Mucosa of rectum (tissue), 2 donors: ENCODE data around the gene RAD51B.
"Not testable (repeated sequence)": the region's sequence is repeated elsewhere in the genome, so short reads cannot be mapped to it uniquely, and the experiment has no call there.

Experiments used
- H3K27ac ChIP-seq, 2 donors: one replicate each; pipeline ENCODE4 v1.7.0; 2013; ENCODE audit warnings: inconsistent platforms in 2 of 2, low read depth in 2 of 2, low read length in 2 of 2
- H3K27me3 ChIP-seq, 2 donors: one replicate each; pipeline ENCODE4 v1.7.0; 2013; ENCODE audit warnings: low read length in 2 of 2; ENCODE audit not compliant: control insufficient read depth in 2 of 2, insufficient read depth in 2 of 2
- H3K36me3 ChIP-seq, 2 donors: one replicate each; pipeline ENCODE4 v1.7.0; 2013; ENCODE audit warnings: low read length in 2 of 2; ENCODE audit not compliant: control insufficient read depth in 2 of 2, insufficient read depth in 2 of 2
- H3K4me1 ChIP-seq, 2 donors: one replicate each; pipeline ENCODE4 v1.7.0; 2013; ENCODE audit warnings: low read length in 2 of 2, mild to moderate bottlenecking in 1 of 2; ENCODE audit not compliant: control insufficient read depth in 2 of 2, insufficient read depth in 2 of 2
- H3K4me3 ChIP-seq, 2 donors: one replicate each; pipeline ENCODE4 v1.7.0; 2013; ENCODE audit warnings: low read length in 2 of 2
- H3K9ac ChIP-seq, 2 donors: one replicate each; pipeline ENCODE4 v1.7.0; 2013; ENCODE audit warnings: low read length in 2 of 2, low read depth in 1 of 2, mild to moderate bottlenecking in 1 of 2
- H3K9me3 ChIP-seq, 2 donors: one replicate each; pipeline ENCODE4 v1.7.0; 2013; ENCODE audit warnings: low read length in 2 of 2; ENCODE audit not compliant: control insufficient read depth in 2 of 2
- donor health status: healthy.
- donor health status: Normal muscosa, but diverticular disease.

RAD51B gene

DNA sequence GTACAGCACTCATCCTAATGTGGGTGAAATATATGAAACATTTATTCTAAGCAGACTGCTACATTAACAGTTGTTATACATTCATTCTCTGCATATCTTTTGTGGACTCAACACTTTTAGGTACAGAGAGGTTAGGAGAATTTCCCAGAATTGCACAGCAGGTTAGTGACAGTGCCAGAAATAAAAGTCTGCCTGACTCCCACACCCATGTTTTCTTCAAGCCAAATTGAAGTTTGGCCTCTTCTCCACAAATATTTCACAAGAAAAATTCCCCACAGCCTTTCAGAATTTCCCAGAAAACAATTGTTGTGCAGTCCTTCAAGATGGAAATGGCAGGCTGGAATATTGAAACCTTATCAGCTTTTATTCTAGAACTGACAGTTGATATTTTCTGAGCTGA is 464.8 kb downstream of the RAD51B start:
- Histone ChIP-seq H3K4me1 (peaks cover 0 to 7% of the 10 kb centered on the region in 2 donors), H3K36me3 (no peaks in the 10 kb centered on the region), H3K9ac (no peak overlapping the region), H3K27me3 (no peaks in the 10 kb centered on the region), H3K4me3 (no peak overlapping the region), H3K27ac (peak overlapping the region; percentile 20 to 56), H3K9me3 (no peaks in the 10 kb centered on the region)

DNA sequence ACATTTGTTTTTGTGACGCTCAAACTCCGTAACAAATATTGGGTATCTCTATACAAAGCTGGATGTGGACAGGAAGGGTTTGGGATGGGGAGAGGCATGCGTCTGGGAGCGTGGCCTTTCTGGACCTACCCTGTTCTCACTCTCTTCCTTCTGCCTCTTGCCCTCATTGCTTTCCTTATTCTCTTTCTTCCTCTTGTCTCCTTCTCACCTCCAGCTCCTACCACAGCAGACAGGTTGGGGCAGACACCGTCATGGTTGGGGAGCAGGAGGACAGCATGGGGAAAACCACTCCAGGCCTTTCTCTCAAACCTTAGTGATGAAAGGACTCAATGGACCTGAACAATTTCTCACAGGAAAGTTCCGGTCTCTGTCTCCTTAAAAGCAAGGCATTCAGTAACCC is 465.3 kb downstream of the RAD51B start:
- Histone ChIP-seq H3K9me3 (no peaks in the 10 kb centered on the region), H3K27me3 (no peaks in the 10 kb centered on the region), H3K4me1 (peaks cover 0 to 9% of the 10 kb centered on the region in 2 donors), H3K4me3 (no peak overlapping the region), H3K9ac (no peak overlapping the region), H3K36me3 (no peaks in the 10 kb centered on the region), H3K27ac (peak overlapping the region; percentile 16 to 19)

DNA sequence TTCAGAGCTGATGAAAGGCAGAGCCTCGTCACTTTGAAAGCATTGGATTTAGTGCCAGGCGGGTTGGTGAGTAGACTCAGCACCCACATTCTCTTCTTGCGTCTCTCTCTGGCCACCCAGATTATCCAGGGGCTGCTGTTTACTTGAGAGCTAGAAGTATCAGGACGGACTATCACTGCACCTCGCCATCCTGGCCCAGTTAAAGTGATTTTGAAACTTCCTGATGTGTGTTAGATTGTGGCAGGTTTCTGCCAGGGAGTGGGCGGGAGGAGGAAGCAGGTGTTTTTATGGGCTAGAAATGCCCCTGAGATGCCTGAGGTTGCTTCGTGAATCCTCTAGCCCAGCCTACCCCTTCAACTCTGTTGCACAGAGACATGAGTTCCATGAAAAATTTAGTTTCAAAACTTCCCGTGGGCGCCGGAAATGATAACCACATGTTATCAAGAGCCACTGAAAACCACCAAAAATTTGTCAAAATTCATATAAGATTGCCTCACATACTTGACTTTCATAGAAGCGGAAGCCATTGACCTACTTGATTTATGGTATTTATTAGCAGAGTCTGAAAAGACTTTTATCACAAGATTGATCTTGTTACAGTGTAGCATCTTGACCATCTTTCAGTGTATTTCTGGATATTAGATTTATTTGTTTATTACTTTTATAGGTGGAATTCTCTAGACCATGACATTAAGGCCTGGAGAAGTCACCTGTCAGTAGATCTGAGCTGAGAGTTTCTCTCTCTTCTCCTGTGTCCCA is 466.0 kb downstream of the RAD51B start:
- H3K9ac ChIP-seq: peak overlapping the region in 1 of 2 donors; percentile 31
- H3K27ac ChIP-seq: peak overlapping the region; percentile 16 to 19
- no peaks in the 10 kb centered on the region for H3K27me3 ChIP-seq
- H3K9me3 ChIP-seq: no peaks in the 10 kb centered on the region
- no peaks in the 10 kb centered on the region for H3K36me3 ChIP-seq
- H3K4me1 ChIP-seq: peaks cover 0 to 12% of the 10 kb centered on the region in 2 donors
- H3K4me3 ChIP-seq: no peak overlapping the region

DNA sequence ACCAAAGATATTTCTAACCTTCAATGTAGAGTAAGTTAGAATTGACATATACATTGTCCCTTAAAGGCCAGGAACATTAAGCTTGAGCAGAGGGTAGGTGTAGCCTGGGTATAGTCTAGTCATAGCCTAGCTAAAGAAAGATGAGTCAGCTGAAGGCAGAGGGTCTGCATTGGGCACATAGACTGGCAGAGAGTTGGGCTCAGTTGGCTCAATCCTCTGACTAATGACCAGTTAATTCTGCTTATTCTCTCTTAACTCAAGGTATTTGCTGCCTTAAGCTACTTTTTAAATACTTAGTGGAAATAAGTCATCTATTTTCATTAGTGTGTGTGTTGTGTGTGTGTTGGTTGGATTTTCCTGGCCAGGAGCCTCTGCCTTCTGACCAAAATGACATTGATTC is 467.1 kb downstream of the RAD51B start:
- H3K27ac ChIP-seq: no peak overlapping the region
- H3K36me3 ChIP-seq: no peaks in the 10 kb centered on the region
- H3K9me3 ChIP-seq: no peaks in the 10 kb centered on the region
- H3K4me1 ChIP-seq: peaks cover 3 to 15% of the 10 kb centered on the region in 2 donors
- no peaks in the 10 kb centered on the region for H3K27me3 ChIP-seq
- H3K4me3 ChIP-seq: no peak overlapping the region
- H3K9ac ChIP-seq: no peak overlapping the region

DNA sequence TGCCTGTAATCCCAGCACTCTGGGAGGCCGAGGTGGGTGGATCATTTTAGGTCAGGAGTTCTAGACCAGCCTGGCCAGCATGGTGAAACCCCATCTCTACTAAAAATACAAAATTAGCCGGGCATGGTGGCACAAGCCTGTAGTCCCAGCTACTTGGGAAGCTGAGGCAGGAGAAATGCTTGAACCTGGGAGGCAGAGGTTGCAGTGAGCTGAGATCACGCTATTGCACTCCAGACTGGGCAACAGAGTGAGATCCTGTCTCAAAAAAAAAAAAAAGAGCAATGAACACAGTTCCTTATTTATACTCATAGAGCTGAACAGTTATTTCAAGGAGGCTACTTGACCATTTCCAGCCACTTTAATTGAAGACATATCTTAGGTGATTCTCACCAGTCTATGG is 469.9 kb downstream of the RAD51B start:
- H3K4me3 ChIP-seq, H3K9me3 ChIP-seq, H3K27me3 ChIP-seq, H3K36me3 ChIP-seq, H3K27ac ChIP-seq, H3K9ac ChIP-seq: not testable (repeated sequence)
- peaks cover 17 to 41% of the 10 kb centered on the region in 2 donors for H3K4me1 ChIP-seq

DNA sequence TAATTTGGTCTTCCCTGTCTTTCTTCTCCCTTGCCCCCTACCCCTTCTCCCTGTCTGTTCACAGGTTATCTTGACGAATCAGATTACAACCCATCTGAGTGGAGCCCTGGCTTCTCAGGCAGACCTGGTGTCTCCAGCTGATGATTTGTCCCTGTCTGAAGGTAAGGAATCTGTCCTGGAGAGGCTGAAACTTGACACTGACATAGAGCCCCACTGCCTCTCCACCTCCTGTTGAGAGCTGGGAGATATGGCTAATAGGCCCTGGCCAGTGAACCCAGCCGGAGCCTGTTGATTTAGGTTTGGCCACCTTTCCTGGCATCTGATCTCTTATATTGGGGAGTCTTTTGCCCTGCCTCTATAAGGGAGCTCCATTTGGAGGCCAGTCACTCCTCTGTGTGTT is 472.2 kb downstream of the RAD51B start:
- no peaks in the 10 kb centered on the region for H3K27me3 ChIP-seq

DNA sequence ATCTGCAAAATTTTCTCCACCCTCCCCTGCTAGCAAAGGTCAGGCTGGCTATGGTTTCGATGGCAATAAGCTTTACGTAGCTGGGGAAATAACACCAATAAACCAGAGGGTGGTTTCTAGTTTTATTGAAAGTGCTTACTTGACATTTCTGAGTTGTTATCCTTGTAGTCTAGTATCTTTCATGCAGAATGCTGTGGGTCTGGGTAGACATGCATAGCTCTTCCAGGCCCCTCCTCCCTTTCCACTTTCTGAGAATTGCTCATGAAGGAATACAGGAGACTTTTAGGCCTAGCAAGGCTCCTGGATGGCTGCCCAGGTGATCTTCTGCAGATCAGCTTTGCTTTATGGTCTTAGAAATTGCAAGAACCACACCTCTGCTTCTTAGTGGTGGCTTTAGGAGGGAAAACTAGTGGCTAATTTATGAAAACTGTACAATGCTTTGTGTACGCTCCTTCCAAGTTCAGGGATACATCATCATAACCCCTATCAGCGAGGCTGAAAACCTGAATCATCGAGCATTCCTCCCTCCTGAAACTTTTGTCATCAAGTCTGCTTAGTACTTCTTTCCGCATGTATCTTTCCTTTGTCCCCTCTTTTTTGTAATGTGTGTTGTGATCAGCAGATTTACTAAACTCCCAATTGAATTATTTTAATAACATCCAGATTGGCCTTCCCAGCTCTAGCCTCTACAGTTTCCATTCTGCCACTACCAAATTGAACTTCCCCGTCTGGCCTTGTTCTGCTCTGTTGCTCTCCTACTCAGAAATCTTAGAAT is 473.0 kb downstream of the RAD51B start:
- H3K27me3 ChIP-seq: no peaks in the 10 kb centered on the region
- no peaks in the 10 kb centered on the region for H3K9me3 ChIP-seq
- H3K27ac ChIP-seq: peak overlapping the region; percentile 80 to 85
- H3K9ac ChIP-seq: no peak overlapping the region
- H3K4me1 ChIP-seq: peaks cover 25 to 48% of the 10 kb centered on the region in 2 donors
- no peaks in the 10 kb centered on the region for H3K36me3 ChIP-seq
- H3K4me3 ChIP-seq: no peak overlapping the region

More for the DNA sequence above, 472.2 kb downstream of the RAD51B start:
- no peak overlapping the region for H3K9ac ChIP-seq
- peak overlapping the region; percentile 80 to 85 for H3K27ac ChIP-seq
- no peaks in the 10 kb centered on the region for H3K36me3 ChIP-seq
- H3K9me3 ChIP-seq: no peaks in the 10 kb centered on the region
- H3K4me3 ChIP-seq: no peak overlapping the region
- H3K4me1 ChIP-seq: peaks cover 23 to 48% of the 10 kb centered on the region in 2 donors

DNA sequence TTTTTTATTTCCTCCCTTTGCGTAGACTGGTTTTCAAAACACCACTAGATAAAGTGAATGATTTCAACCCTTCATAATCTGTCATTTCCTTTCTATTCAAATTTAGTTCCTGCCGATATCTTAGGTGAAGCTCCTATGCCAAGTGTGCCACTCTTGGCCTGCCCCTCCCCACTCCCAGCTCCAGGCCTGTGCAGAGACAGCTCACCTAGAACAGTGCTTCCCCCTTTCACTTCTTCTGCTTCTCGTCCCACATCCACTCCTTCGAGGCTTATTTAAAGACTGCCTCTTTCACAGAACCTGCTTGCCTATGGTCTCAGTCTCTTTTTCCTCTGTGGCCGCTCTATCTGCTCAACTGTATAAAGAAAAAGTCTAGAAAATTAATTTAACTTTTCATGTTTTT is 473.8 kb downstream of the RAD51B start:
- Histone ChIP-seq H3K4me3 (no peak overlapping the region), H3K9ac (peak overlapping the region in 1 of 2 donors; percentile 19), H3K36me3 (no peaks in the 10 kb centered on the region), H3K4me1 (peaks cover 29 to 48% of the 10 kb centered on the region in 2 donors), H3K9me3 (no peaks in the 10 kb centered on the region), H3K27ac (peak overlapping the region; percentile 80 to 85), H3K27me3 (no peaks in the 10 kb centered on the region)

DNA sequence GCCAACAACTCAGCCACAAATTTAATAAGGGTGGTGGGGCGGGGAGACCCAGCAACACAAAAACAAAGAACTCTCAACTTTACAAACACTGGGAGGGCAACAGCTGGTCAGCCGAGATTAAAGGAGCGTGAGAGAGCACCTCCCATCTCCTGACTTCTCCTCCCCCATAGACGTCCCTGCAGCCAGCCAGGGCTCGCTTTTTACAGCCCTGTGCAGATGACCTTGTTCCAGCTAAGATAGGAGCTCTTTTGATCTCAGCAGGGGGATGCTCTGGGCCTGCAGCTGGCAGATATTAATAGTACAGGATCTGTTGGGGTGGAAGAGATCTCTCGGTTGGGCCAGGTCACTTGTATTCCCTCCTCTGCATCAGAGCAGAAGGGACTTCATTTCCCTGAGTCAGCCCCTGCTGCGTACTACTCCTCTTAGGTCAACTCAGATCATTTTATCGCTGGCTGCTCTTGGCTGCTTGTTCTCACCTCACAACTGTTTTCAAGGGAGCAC is 475.8 kb downstream of the RAD51B start:
- Histone ChIP-seq H3K4me1 (peaks cover 29 to 44% of the 10 kb centered on the region in 2 donors), H3K9ac (no peak overlapping the region), H3K9me3 (no peaks in the 10 kb centered on the region), H3K27ac (peak overlapping the region; percentile 1 to 37), H3K4me3 (no peak overlapping the region), H3K27me3 (no peaks in the 10 kb centered on the region), H3K36me3 (no peaks in the 10 kb centered on the region)

DNA sequence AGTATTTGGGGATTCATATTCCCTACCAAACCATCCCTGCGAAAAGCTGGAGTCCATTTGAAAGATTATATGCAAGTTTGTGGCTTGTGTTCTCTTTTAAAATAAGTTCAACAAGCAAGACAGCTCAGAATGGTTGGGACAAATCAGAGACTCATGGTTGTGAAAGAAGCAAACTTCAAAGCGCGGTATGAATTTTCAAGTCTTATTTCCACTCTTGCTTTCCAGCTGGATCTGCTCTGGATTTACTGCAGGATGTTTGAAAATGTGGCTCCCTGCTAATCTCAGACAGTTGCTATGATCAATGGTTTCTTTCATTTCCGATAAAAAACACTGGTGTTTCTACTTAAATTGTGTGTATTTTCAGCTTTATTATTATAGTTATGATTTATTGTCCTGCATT is 477.5 kb downstream of the RAD51B start:
- Histone ChIP-seq H3K4me1 (peaks cover 23 to 37% of the 10 kb centered on the region in 2 donors), H3K27me3 (no peaks in the 10 kb centered on the region), H3K9me3 (no peaks in the 10 kb centered on the region), H3K4me3 (no peak overlapping the region), H3K36me3 (no peaks in the 10 kb centered on the region), H3K9ac (no peak overlapping the region), H3K27ac (no peak overlapping the region)
